Measurements from ENCODE around the gene MICALL1.

- no peak for TF ChIP-seq ELF4 (IDR thresholded peaks at IDR 0.05)
- no peak for TF ChIP-seq BHLHE40 (IDR thresholded peaks at IDR 0.05; ENCODE audit: borderline replicate concordance)
- TF ChIP-seq FOXK2 (IDR thresholded peaks at IDR 0.05) = no peak
- TF ChIP-seq LEF1 (IDR thresholded peaks at IDR 0.05; ENCODE audit: borderline replicate concordance) = no peak
- no peak for TF ChIP-seq FOXM1 (IDR thresholded peaks at IDR 0.05; ENCODE audit: borderline replicate concordance)
- no peak for TF ChIP-seq SUZ12 (IDR thresholded peaks at IDR 0.05)
- no peak for TF ChIP-seq SP1 (IDR thresholded peaks at IDR 0.05)
- no peak for TF ChIP-seq HDGF (IDR thresholded peaks at IDR 0.05; ENCODE audit: borderline replicate concordance)
- TF ChIP-seq PKNOX1 (IDR thresholded peaks at IDR 0.05) = no peak
- no peak for TF ChIP-seq NFRKB (IDR thresholded peaks at IDR 0.05)
- TF ChIP-seq ARNT (IDR thresholded peaks at IDR 0.05) = no peak
- TF ChIP-seq ZNF384 (IDR thresholded peaks at IDR 0.05) = no peak
- no peak for TF ChIP-seq TARDBP (IDR thresholded peaks at IDR 0.05)
- TF ChIP-seq CTBP1 (IDR thresholded peaks at IDR 0.05; ENCODE audit: borderline replicate concordance) = no peak
Observed at GRCh38 chr22:37929390-37929789, 23.3 kb downstream of the MICALL1 start.

Measured in HEK293T (cell line).